Measurements from ENCODE around the gene C19orf33. TPM values are rescaled to one million over a fixed set of nuclear protein-coding genes. Genes with fewer than 3 reads are reported as not detected.
A peak's percentile ranks its signal among the peaks of the same experiment; 100 is the strongest.

The C19orf33 gene
- total RNA-seq, 1 donor from 2014 or later: 33.4 TPM

- no peak for DNase-seq (ENCODE audit: low read depth, low spot score)
Measured at GRCh38 chr19:38308006-38308766, 4.1 kb downstream of the C19orf33 start.

DNA sequence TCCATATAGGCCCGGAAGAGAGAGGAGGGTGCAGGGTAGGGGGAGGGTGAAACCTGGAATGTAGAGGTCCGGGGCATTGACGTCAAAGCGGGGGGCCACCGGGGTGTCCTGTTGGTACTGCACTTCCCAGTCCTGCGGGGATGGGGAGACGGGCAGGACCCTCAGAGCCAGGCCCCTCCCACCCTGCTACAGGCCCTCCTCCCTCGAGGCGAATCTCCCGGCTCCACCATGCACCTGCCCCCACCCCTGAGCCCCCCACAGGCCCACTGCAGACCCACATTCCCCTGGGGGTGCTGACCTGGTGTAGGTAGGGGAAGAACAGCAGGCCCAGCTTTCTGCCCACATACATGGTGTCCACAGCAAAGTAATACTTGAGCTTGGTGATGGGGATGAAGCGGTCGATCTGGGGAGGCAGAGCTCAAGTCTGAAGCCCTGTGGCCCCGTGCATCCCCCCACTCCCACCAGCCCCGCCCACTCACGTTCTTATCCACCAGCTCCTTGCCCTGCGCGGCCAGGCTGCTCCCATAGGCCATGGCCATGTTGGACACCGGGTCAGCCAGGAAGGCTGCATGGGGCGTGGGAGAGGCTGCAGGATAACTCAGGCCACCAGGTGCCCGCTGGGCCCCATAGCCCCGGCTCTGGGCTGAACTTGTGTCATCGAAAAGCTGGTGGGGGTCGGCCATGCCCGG, 5.0 kb downstream of the C19orf33 start:
- DNase-seq (ENCODE audit: low read depth, low spot score): no peak

- DNase-seq (ENCODE audit: low read depth, low spot score): no peak
Measured at GRCh38 chr19:38309615-38310278, 5.7 kb downstream of the C19orf33 start.

GRCh38 chr19:38310279-38310670, 6.2 kb downstream of the C19orf33 start:
- no peak for DNase-seq (ENCODE audit: low read depth, low spot score)

- DNase-seq (ENCODE audit: low read depth, low spot score): no peak
Measured at GRCh38 chr19:38310986-38311385, 6.9 kb downstream of the C19orf33 start.

- DNase-seq (ENCODE audit: low read depth, low spot score): peak; percentile 93
Measured at GRCh38 chr19:38315657-38316476, 11.8 kb downstream of the C19orf33 start, which contains the start of gene YIF1B. YIF1B (minus strand) TSS chr19:38315947; CDS start chr19:38315917, 30 bp downstream.

GRCh38 chr19:38316477-38317067, 12.5 kb downstream of the C19orf33 start:
- DNase-seq (ENCODE audit: low read depth, low spot score): no peak

DNA sequence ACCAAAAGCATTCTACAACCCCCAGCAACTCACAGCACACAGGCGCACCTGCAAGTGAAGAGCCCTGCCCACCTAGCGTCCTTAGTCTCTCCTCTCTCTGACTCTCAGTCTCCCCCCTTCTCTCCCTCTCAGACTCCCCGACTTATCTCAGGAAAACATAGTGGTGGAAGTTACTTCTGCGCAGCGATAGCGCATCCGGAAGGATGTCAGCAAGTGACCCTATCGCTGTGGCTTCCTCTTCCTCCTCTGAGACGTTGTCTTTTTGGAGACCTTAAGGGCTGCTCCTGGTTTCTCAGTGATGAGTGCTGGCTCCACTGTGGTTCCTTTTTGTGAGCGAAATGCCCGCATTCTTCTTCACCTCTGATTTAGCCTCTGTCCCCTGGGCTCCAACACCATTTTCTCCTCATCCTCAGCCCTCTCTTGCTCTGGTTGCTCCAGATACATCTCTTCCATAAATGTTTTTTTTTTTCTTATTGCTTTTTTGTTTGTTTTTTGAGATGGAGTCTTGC, 13.1 kb downstream of the C19orf33 start:
- no peak for DNase-seq (ENCODE audit: low read depth, low spot score)

- DNase-seq (ENCODE audit: low read depth, low spot score): no peak
Measured at GRCh38 chr19:38318660-38319059, 14.6 kb downstream of the C19orf33 start.

GRCh38 chr19:38319421-38320258, 15.6 kb downstream of the C19orf33 start, which contains the start of gene KCNK6:
KCNK6 (plus strand) TSS chr19:38319845; CDS start chr19:38319951, 106 bp downstream.
- DNase-seq (ENCODE audit: low read depth, low spot score): no peak

GRCh38 chr19:38320969-38321339, 16.9 kb downstream of the C19orf33 start:
- DNase-seq (ENCODE audit: low read depth, low spot score): no peak

DNA sequence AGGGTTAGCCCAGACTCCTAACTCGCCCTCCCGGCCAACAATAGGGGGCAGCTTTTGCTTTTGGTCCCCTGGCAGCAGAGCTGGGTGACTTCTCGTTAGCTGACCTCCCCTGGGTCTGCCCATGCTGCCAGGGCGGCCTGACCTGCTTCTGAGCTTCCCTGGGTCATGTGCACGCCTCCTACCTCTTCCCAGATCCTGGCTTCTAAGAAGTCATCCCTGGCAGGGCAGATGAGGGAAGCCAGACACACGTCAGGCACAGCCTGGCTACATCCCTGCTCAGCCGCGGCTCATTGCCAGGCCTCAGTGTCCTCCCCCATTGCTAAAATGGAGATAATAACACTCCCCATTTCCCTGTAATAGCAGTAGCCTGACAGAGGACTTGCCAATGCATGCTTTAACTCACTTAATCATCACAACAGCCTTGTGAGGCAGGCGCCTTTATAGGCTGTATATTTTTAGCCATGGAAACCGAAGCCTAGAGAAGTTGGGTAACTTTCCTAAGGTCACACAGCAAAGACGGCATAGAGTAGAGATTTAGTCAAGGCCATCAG, 17.7 kb downstream of the C19orf33 start:
- DNase-seq (ENCODE audit: low read depth, low spot score): no peak

GRCh38 chr19:38323291-38323690, 19.2 kb downstream of the C19orf33 start:
- no peak for DNase-seq (ENCODE audit: low read depth, low spot score)

- DNase-seq (ENCODE audit: low read depth, low spot score): no peak
Measured at GRCh38 chr19:38324431-38324830, 20.4 kb downstream of the C19orf33 start.

- no peak for DNase-seq (ENCODE audit: low read depth, low spot score)
Measured at GRCh38 chr19:38326591-38326990, 22.5 kb downstream of the C19orf33 start.

- DNase-seq (ENCODE audit: low read depth, low spot score): no peak
Measured at GRCh38 chr19:38329651-38330050, 25.6 kb downstream of the C19orf33 start.

DNA sequence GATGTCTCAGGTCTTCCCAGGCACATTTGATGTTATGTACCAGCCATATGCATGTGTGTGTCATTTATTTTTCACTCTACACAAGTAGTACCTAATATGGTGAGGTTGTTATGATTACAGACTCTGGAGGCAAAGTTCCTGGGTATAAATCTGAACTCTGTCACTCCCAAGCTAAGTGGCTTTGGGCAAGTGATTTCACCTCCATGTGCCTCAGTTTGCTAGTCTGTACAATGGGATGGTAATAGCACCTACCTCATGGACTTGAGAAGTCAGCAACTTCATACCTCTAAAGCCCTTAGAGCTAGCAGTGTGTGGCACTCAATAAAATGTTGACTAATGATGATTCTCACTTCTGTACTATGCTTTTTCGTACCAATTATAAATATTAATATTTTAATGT, 27.7 kb downstream of the C19orf33 start:
- DNase-seq (ENCODE audit: low read depth, low spot score): no peak

DNA sequence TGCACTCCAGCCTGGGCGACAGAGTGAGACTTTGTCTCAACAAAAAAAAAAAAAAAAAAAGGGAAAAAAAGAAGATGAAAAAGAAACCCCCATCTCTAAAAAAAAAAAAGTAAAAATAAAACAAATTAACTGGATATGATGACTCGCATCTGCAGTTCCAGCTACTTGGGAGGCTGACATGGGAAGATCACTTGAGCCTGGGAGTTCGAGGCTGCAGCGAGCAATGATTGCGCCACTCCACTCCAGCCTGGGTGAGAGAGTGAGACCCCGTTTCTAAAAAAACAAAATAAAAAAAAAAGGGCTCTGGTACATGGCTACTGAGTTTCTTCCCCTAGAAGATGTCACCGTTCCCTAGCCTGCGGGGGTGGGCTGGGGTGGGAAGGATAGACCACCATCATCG, 29.2 kb downstream of the C19orf33 start:
- no peak for DNase-seq (ENCODE audit: low read depth, low spot score)

DNA sequence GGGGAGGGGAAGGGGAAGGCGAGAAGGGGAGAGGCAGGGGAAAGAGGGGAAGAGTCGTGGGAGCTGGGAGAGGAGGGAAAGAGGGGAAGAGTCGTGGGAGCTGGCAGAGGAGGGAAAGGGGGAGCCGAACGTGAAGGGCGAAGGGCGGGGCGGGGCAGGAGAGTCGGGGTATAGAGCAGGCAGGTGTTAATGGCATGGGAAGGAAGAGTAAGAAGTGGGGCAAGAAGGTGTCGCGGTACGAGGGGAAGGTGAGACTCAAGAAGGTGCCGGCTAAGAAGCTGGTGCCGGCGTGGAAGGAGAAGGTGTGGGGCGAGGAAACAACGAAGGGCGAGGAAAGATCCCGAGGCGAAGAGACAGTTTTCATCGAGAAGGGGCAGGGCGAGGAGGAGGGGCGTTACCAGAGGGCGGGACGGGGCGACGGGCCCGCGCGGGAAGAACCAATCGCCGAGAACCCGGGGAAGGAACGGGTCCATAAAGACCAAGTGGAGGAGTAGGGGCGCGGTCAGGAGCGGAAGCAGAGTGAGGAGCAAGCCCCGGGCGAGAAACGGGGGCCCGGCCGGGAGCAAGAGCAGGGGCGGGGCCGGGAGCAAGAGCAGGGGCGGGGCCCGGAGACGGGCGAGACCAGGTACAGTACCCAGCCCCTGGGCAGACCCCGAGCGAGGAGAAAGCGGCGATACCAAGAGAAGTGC, 32.0 kb downstream of the C19orf33 start:
- peak; percentile 88 for DNase-seq (ENCODE audit: low read depth, low spot score)

All from pulmonary artery endothelial cell (primary cell).